Heart left ventricle (tissue), 11 donors: ENCODE data around the gene AGPAT1. TPM values are rescaled to one million over a fixed set of nuclear protein-coding genes. Genes with fewer than 3 reads are reported as not detected.

Experiments
- microRNA-seq, 4 donors: library from miRNA; unstranded; fragments of <30 nt; microRNA quantifications; one replicate each; pipeline versions ENCODE4 to v1.2.0, GENCODE V29; 2017 to 2020
- polyA plus RNA-seq, 2 donors: library from polyadenylated mRNA; stranded (reverse); fragments of 200-250 nt; gene quantifications; one replicate each; pipeline ENCODE4 v1.2.3, GENCODE V29; 2013
- total RNA-seq, 9 donors: library from RNA; depleted of rRNA in 2 of 9; stranded (reverse); fragments of >200 nt in 2 of 9; fragmentation: NEBNext Ultra II Directional in 3 of 9; extraction: Animal tissue kit (Norgen Biotek cat#: 25700) in 3 of 9; gene quantifications; one replicate each; pipeline versions ENCODE4 v1.1.0 to v1.2.4, GENCODE V29; 2016 to 2023
- donor health status: ischemic (EF 13 %, LVEDD 7.1; RV severe dilation, severe dysfunction).
- donor health status: healthy with polysubstance abuse.
- donor health status: DM: no; HTN: yes; CAD: no.
- donor health status: DM: no; HTN: no; CAD: no.
- donor health status: ischemic (EF 25% LVEDD 5.7; RV mildly dilated, moderate dysfunction).
- donor health status: healthy.
- donor health status: DM: yes; HTN: yes; CAD: no.
- donor health status: PGD.
- donor health status: nonischemic (EF 23%, LVEDD 6.1; RV moderate dilation, normal function).

AGPAT1 gene
- total and polyA plus RNA-seq, 11 donors: 43.5 to 79.1 (median 51.0) TPM

Small RNA genes lying within 50 kb of the gene (microRNA-seq; reads per million reads assigned to microRNA genes)
- gene MIR6721 (0 to 3.7 (median 2.4) reads per million in 4 donors), gene MIR6833 (0.19 to 0.77 (median 0.40) reads per million in 4 donors)

Other genes with a start within 250 kb of the AGPAT1 start
- 100 to 1,000 TPM in 1 of 9 donors, 10 to 100 TPM in 1, 1 to 10 TPM in 6, under 1 TPM in 1; 0.69 to 103 (median 5.3) TPM for gene C2, start 248.4 kb downstream of the AGPAT1 start, total RNA-seq
- gene C2, start 248.4 kb downstream of the AGPAT1 start, polyA plus RNA-seq: 1 to 10 TPM; 1.0 to 1.3 TPM
- gene CFB, start 230.0 kb downstream of the AGPAT1 start, total RNA-seq: 100 to 1,000 TPM in 1 of 9 donors, 10 to 100 TPM in 1, 1 to 10 TPM in 7; 3.0 to 151 (median 5.3) TPM
- gene CFB, start 230.0 kb downstream of the AGPAT1 start, polyA plus RNA-seq: 1 to 10 TPM; 3.7 to 5.4 TPM
- gene NELFE, start 217.1 kb downstream of the AGPAT1 start, total RNA-seq: 10 to 100 TPM; 37.2 to 82.0 (median 46.4) TPM
- 10 to 100 TPM; 35.4 to 82.0 TPM for gene NELFE, start 217.1 kb downstream of the AGPAT1 start, polyA plus RNA-seq
- gene SKIC2, start 216.9 kb downstream of the AGPAT1 start, total RNA-seq: 10 to 100 TPM; 24.5 to 51.8 (median 36.4) TPM
- gene SKIC2, start 216.9 kb downstream of the AGPAT1 start, polyA plus RNA-seq: 10 to 100 TPM; 29.3 to 35.1 TPM
- gene DXO, start 203.9 kb downstream of the AGPAT1 start, total RNA-seq: 10 to 100 TPM in 8 of 9 donors, 1 to 10 TPM in 1; 9.4 to 17.8 (median 12.8) TPM
- 10 to 100 TPM; 11.3 to 14.3 TPM for gene DXO, start 203.9 kb downstream of the AGPAT1 start, polyA plus RNA-seq
- gene C4A, start 194.0 kb downstream of the AGPAT1 start, total RNA-seq: 100 to 1,000 TPM in 3 of 9 donors, 10 to 100 TPM in 6; 51.6 to 301 (median 82.4) TPM
- gene C4A, start 194.0 kb downstream of the AGPAT1 start, polyA plus RNA-seq: 10 to 100 TPM; 34.5 to 34.6 TPM
- 100 to 1,000 TPM in 3 of 9 donors, 10 to 100 TPM in 6; 40.9 to 307 (median 75.7) TPM for gene C4B, start 161.3 kb downstream of the AGPAT1 start, total RNA-seq
- 10 to 100 TPM; 30.8 to 33.0 TPM for gene C4B, start 161.3 kb downstream of the AGPAT1 start, polyA plus RNA-seq
- gene CYP21A2, start 137.7 kb downstream of the AGPAT1 start, total RNA-seq: 1 to 10 TPM in 1 of 9 donors, under 1 TPM in 6, not detected in 2; 0.14 to 3.0 (median 0.69) TPM
- 1 to 10 TPM in 1 of 2 donors, under 1 TPM in 1; 0.11 to 1.0 TPM for gene CYP21A2, start 137.7 kb downstream of the AGPAT1 start, polyA plus RNA-seq
- gene TNXB, start 66.7 kb downstream of the AGPAT1 start, total RNA-seq: 100 to 1,000 TPM in 3 of 9 donors, 10 to 100 TPM in 6; 17.8 to 234 (median 56.9) TPM
- gene TNXB, start 66.7 kb downstream of the AGPAT1 start, polyA plus RNA-seq: 10 to 100 TPM; 23.8 to 47.9 TPM
- gene ATF6B, start 47.8 kb downstream of the AGPAT1 start, total RNA-seq: 10 to 100 TPM; 11.1 to 56.8 (median 28.7) TPM
- 10 to 100 TPM; 26.8 to 28.8 TPM for gene ATF6B, start 47.8 kb downstream of the AGPAT1 start, polyA plus RNA-seq
- 1 to 10 TPM; 1.3 to 3.7 (median 2.9) TPM for gene FKBPL, start 45.8 kb downstream of the AGPAT1 start, total RNA-seq
- gene FKBPL, start 45.8 kb downstream of the AGPAT1 start, polyA plus RNA-seq: 1 to 10 TPM; 2.9 to 9.3 TPM
- 1 to 10 TPM in 1 of 9 donors, under 1 TPM in 8; 0.28 to 1.1 (median 0.61) TPM for gene PRRT1, start 24.1 kb downstream of the AGPAT1 start, total RNA-seq
- under 1 TPM; 0.82 to 0.95 TPM for gene PRRT1, start 24.1 kb downstream of the AGPAT1 start, polyA plus RNA-seq
- gene PPT2, start 21.9 kb downstream of the AGPAT1 start, total RNA-seq: 10 to 100 TPM; 17.1 to 34.0 (median 22.7) TPM
- 10 to 100 TPM; 13.1 to 21.6 TPM for gene PPT2, start 21.9 kb downstream of the AGPAT1 start, polyA plus RNA-seq
- 10 to 100 TPM in 2 of 9 donors, 1 to 10 TPM in 7; 2.4 to 11.2 (median 6.1) TPM for gene EGFL8, start 11.5 kb downstream of the AGPAT1 start, total RNA-seq
- gene EGFL8, start 11.5 kb downstream of the AGPAT1 start, polyA plus RNA-seq: 1 to 10 TPM; 4.3 to 8.1 TPM
- 100 to 1,000 TPM in 2 of 9 donors, 10 to 100 TPM in 7; 62.7 to 136 (median 84.5) TPM for gene RNF5, start 2.3 kb upstream of the AGPAT1 start, total RNA-seq
- gene RNF5, start 2.3 kb upstream of the AGPAT1 start, polyA plus RNA-seq: 100 to 1,000 TPM in 1 of 2 donors, 10 to 100 TPM in 1; 95.1 to 132 TPM
- gene AGER, start 8.2 kb upstream of the AGPAT1 start, total RNA-seq: 1 to 10 TPM in 6 of 9 donors, under 1 TPM in 2, not detected in 1; 0.69 to 5.7 (median 2.2) TPM
- gene AGER, start 8.2 kb upstream of the AGPAT1 start, polyA plus RNA-seq: 1 to 10 TPM; 1.4 to 1.6 TPM
- gene PBX2, start 14.1 kb upstream of the AGPAT1 start, total RNA-seq: 10 to 100 TPM; 25.3 to 60.4 (median 39.7) TPM
- gene PBX2, start 14.1 kb upstream of the AGPAT1 start, polyA plus RNA-seq: 10 to 100 TPM; 35.7 to 42.1 TPM
- 10 to 100 TPM in 2 of 9 donors, 1 to 10 TPM in 7; 1.6 to 41.0 (median 3.8) TPM for gene GPSM3, start 16.6 kb upstream of the AGPAT1 start, total RNA-seq
- gene GPSM3, start 16.6 kb upstream of the AGPAT1 start, polyA plus RNA-seq: 1 to 10 TPM; 2.9 to 5.5 TPM
- gene NOTCH4, start 48.0 kb upstream of the AGPAT1 start, total RNA-seq: 10 to 100 TPM; 15.8 to 55.5 (median 24.6) TPM
- gene NOTCH4, start 48.0 kb upstream of the AGPAT1 start, polyA plus RNA-seq: 10 to 100 TPM; 32.8 to 42.2 TPM
- not detected for gene TSBP1, start 195.8 kb upstream of the AGPAT1 start, total RNA-seq
- not detected for gene TSBP1, start 195.8 kb upstream of the AGPAT1 start, polyA plus RNA-seq
- gene BTNL2, start 231.1 kb upstream of the AGPAT1 start, total RNA-seq: not detected
- not detected for gene BTNL2, start 231.1 kb upstream of the AGPAT1 start, polyA plus RNA-seq